Activated B cell treated with CpG ODN at 0.5 μM for 24 hours (primary cell): ENCODE data around the gene PRKN. TPM values are rescaled to one million over a fixed set of nuclear protein-coding genes. Genes with fewer than 3 reads are reported as not detected.

Source experiments
- ATAC-seq: fragments of 200-7000 bp; cut with Tn5 transposase; one replicate; pipeline ENCODE4 v1.10.0; 2021; ENCODE audit warnings: low read depth, mild to moderate bottlenecking, moderate library complexity
- CTCF ChIA-PET: fragments of 350-600 bp; sonication (Branson Sonifier 250); formaldehyde crosslinking; loops from one replicate; lab custom pipeline; 2021; ENCODE audit warnings: antibody characterized with exemption; lab: Charles Lee
- POLR2A ChIA-PET: fragments of 350-600 bp; sonication (Branson Sonifier 250); formaldehyde crosslinking; loops from one replicate; lab custom pipeline; 2021; ENCODE audit warnings: antibody characterized with exemption; lab: Charles Lee
- DNase-seq: peaks from one replicate; pipeline ENCODE4 v3.0.0; 2022
- H3K27ac Mint-ChIP-seq: one replicate; pipeline ENCODE4 v1.8.0; 2020; ENCODE audit warnings: mixed read lengths
- H3K27me3 Mint-ChIP-seq: one replicate; pipeline ENCODE4 v1.8.0; 2021; ENCODE audit warnings: mixed read lengths
- H3K36me3 Mint-ChIP-seq: one replicate; pipeline ENCODE4 v1.8.0; 2021; ENCODE audit warnings: low read depth, mixed read lengths
- H3K4me1 Mint-ChIP-seq: one replicate; pipeline ENCODE4 v1.8.0; 2021; ENCODE audit warnings: mixed read lengths
- H3K4me3 Mint-ChIP-seq: one replicate; pipeline ENCODE4 v1.8.0; 2020; ENCODE audit warnings: mild to moderate bottlenecking, mixed read lengths
- H3K9me3 Mint-ChIP-seq: one replicate; pipeline ENCODE4 v1.8.0; 2020; ENCODE audit warnings: mixed read lengths
- intact Hi-C: fragments of 100-400 bp; cut with micrococcal nuclease; formaldehyde crosslinking; loops from one replicate; pipeline ENCODE4 v1.15.1; 2024
- total RNA-seq: library from RNA; stranded (reverse); gene quantifications from 2 replicates; pipeline ENCODE4 v1.2.3, GENCODE V29; 2022
- TF ChIP-seq, protein P1 (sequence below): fragments of 200-600 bp; IDR thresholded peaks from one replicate; pipeline ENCODE4 v1.8.0; 2022; ENCODE audit warnings: antibody characterized with exemption, mild to moderate bottlenecking

Gene PRKN
- total RNA-seq, 1 donor from 2014 or later = 2.3 TPM

GRCh38 chr6:162702446-162702845 lies 25.1 kb downstream of the PRKN start:
- H3K36me3 Mint-ChIP-seq = no peaks in the 10 kb centered on the region
- no peak for DNase-seq
- CTCF ChIA-PET = no interaction called here
- intact Hi-C loops = no loop called here
- TF ChIP-seq, protein P1, sequence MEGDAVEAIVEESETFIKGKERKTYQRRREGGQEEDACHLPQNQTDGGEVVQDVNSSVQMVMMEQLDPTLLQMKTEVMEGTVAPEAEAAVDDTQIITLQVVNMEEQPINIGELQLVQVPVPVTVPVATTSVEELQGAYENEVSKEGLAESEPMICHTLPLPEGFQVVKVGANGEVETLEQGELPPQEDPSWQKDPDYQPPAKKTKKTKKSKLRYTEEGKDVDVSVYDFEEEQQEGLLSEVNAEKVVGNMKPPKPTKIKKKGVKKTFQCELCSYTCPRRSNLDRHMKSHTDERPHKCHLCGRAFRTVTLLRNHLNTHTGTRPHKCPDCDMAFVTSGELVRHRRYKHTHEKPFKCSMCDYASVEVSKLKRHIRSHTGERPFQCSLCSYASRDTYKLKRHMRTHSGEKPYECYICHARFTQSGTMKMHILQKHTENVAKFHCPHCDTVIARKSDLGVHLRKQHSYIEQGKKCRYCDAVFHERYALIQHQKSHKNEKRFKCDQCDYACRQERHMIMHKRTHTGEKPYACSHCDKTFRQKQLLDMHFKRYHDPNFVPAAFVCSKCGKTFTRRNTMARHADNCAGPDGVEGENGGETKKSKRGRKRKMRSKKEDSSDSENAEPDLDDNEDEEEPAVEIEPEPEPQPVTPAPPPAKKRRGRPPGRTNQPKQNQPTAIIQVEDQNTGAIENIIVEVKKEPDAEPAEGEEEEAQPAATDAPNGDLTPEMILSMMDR = no peak
- H3K4me3 Mint-ChIP-seq = no peak overlapping the region
- peaks cover 6% of the 10 kb centered on the region for H3K4me1 Mint-ChIP-seq
- H3K27me3 Mint-ChIP-seq = no peaks in the 10 kb centered on the region
- no peaks in the 10 kb centered on the region for H3K9me3 Mint-ChIP-seq
- H3K27ac Mint-ChIP-seq = no peak overlapping the region
- POLR2A ChIA-PET = no interaction called here
- ATAC-seq = no peak

GRCh38 chr6:162701551-162701950 lies 26.0 kb downstream of the PRKN start:
- ChIA-PET CTCF (no interaction called here), POLR2A (interaction anchor here (0.7 kb wide), 1 partner anchor 64 kb away, joined by 3 read pairs; no protein-coding TSS in a partner anchor)
- intact Hi-C loops = no loop called here
- no peaks in the 10 kb centered on the region for H3K36me3 Mint-ChIP-seq
- peaks cover 5% of the 10 kb centered on the region for H3K4me1 Mint-ChIP-seq
- H3K9me3 Mint-ChIP-seq = no peaks in the 10 kb centered on the region
- no peak for DNase-seq
- ATAC-seq = no peak
- TF ChIP-seq, protein P1 = no peak
- no peaks in the 10 kb centered on the region for H3K27me3 Mint-ChIP-seq
- H3K4me3 Mint-ChIP-seq = no peak overlapping the region
- H3K27ac Mint-ChIP-seq = no peak overlapping the region

GRCh38 chr6:162700966-162701365 lies 26.6 kb downstream of the PRKN start:
- H3K27me3 Mint-ChIP-seq = no peaks in the 10 kb centered on the region
- CTCF ChIA-PET = no interaction called here
- no peaks in the 10 kb centered on the region for H3K4me1 Mint-ChIP-seq
- H3K27ac Mint-ChIP-seq = no peak overlapping the region
- no peak overlapping the region for H3K4me3 Mint-ChIP-seq
- DNase-seq (no peak), ATAC-seq (no peak)
- intact Hi-C loops = no loop called here
- POLR2A ChIA-PET = interaction anchor here (0.7 kb wide), 1 partner anchor 65 kb away, joined by 3 read pairs; no protein-coding TSS in a partner anchor
- TF ChIP-seq, protein P1 = no peak
- no peaks in the 10 kb centered on the region for H3K36me3 Mint-ChIP-seq
- H3K9me3 Mint-ChIP-seq = no peaks in the 10 kb centered on the region

DNA sequence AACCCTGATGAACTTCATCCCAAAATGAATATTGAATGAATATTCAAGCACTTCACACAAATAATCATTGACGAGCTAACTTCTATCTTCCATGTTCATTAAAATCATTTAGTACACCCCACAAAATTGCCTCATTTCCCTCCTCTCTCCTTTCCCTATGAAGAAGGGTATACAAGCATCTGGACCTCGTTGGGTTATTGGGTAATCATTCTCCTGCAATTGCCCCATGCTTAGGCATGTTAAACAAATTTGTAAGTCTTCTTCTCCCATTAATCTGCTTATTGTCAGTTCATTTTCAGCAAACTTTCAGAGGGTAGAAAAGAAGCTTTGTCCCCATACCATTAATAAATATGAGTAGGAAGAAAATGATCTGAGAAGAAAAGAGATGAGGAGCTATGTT lies 27.6 kb downstream of the PRKN start:
- TF ChIP-seq, protein P1 = no peak
- no peak for ATAC-seq
- Mint-ChIP-seq H3K4me1 (no peaks in the 10 kb centered on the region), H3K27me3 (no peaks in the 10 kb centered on the region), H3K9me3 (no peaks in the 10 kb centered on the region), H3K27ac (no peak overlapping the region), H3K36me3 (no peaks in the 10 kb centered on the region), H3K4me3 (no peak overlapping the region)
- POLR2A ChIA-PET = no interaction called here
- DNase-seq = no peak
- CTCF ChIA-PET = no interaction called here
- intact Hi-C loops = no loop called here

DNA sequence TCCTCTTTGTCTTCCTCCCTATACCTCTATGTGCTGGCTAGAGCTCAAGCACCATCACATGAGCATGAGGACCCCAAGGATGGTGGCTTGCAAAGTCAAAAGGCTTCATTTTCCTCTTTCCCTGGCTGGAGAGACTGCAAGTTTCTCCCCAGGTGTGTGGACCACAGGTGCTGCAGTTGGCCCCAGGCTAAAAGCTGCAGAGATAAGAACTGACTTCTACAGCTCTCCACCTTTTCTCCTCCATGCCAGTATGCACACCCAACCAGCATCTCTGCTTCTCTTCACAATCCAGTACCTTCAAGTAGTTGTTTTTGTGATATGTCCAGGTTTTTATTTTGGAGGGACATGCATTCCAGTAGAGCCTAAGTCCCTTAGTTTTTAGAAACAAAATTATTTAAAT lies 29.1 kb downstream of the PRKN start:
- ChIA-PET CTCF (no interaction called here), POLR2A (no interaction called here)
- Mint-ChIP-seq H3K9me3 (no peaks in the 10 kb centered on the region), H3K4me3 (no peak overlapping the region), H3K36me3 (no peaks in the 10 kb centered on the region), H3K27ac (no peak overlapping the region), H3K27me3 (no peaks in the 10 kb centered on the region), H3K4me1 (no peaks in the 10 kb centered on the region)
- ATAC-seq = no peak
- no peak for DNase-seq
- intact Hi-C loops = no loop called here
- TF ChIP-seq, protein P1 = no peak
